ENCODE data around the gene GNG14. TPM values are rescaled to one million over a fixed set of nuclear protein-coding genes. Genes with fewer than 3 reads are reported as not detected.
A peak's percentile ranks its signal among the peaks of the same experiment; 100 is the strongest.
"Not testable (repeated sequence)": the region's sequence is repeated elsewhere in the genome, so short reads cannot be mapped to it uniquely, and the experiment has no call there.

GNG14 gene
- total RNA-seq, 1 donor from 2014 or later = not detected

DNA sequence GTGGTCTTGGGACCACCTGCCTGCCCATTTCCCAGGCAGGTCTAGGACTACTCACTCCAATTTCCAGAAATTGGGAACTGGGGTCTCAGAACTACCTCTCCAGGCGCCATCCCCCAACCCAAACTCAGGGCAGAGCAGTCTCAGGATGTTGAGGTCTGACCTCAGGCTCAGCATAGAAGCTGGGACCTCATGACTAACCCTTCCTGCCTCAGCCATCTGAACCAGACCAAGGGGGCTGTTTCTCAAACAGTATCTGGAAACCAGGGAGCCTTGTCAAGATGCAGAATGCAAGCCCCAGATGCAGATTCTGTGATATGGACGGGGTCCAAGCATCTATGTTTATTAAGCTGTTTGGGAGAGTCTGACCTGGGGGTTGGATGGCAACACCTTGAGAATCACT lies 7.3 kb downstream of the GNG14 start:
- DNase-seq (ENCODE audit: low read depth) = no peak

DNA sequence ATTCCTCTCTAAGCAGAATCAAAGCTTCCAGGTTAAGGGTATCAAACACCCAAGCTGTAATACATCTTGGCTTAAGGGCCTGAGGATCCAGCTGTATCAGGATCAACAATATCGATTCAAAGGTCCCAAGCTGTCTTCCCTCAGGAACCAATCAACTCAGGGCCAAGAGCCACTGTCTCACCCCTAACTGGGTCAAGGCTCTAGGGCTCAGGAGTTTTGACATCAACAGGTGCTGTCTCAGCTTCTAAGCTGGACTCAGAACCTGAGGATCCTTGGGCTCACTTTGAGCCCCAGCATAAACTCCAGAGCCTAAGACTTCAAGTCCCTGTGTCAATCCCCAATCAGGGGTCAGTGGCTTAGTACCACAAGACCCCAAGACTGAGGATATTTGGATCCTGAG lies 7.7 kb downstream of the GNG14 start:
- DNase-seq (ENCODE audit: low read depth) = no peak

DNA sequence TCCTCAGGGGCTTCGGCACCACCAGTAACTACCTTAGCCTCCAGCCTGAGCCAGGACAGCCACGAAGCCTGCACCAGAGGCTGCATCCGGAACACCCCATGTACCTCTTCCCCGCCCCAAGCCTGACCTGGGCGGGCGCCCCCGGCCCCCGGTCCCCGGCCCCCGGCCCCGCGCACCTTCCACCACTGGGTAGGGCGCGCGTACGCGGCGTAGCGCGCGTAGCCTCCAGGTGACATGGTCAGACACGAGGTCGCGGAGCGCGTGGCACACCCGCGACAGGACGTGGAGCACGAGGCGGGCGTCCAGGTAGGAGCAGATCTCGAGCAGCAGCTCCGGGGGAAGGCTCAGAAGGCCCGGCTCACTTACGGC lies 8.2 kb downstream of the GNG14 start:
- no peak for DNase-seq (ENCODE audit: low read depth)

DNA sequence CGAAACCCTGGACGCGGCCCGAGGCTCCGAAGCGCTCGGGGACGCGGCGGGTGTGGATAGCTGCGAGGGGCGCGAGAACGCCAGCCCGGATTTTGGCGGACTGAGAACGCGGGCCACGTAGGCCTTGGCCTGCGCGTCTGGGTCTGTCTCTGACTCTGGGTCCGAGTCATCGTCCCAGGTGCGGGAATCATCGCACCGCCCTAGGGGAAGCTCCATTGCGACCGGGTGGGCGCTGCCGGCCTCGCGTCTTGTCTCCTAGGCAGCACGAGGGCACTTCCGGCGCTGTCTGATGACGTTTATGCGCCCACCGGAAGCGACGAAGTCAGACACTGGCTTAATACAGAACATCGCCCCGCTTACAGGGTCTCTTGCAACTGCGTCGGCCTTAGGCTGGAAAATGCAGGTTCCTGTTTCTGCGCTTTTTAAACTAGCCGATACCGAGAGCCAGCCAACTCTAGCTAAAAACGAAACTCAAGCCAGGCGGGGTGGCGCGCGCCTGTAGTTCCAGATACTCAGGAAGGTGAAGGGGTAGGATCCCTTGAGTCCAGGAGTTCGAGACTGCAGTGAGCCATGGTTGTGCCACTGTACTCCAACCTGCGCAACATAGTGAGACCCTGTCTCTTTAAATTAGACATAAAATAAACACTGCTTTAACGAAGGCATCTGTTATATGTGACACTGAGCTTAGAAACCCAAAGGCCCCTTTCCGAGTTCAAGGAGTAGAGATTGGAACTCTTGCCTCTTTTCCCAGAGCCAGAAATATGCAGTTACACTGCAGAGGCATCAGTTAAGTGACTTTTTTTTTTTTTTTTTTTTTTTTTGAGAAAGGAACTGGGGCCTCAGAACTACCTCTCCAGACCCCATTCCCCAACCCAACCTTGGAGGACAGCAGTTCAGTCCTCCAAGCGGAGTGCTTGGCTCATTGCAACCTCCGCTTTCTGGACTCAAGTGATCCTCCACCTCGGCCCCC lies 8.9 kb downstream of the GNG14 start, which contains the start of gene FBXW9:
Gene FBXW9 (minus strand): TSS at position 266 of the 970 bp plus-strand sequence. CDS start 50 bp downstream, at position 216.
- DNase-seq (ENCODE audit: low read depth) = peak; percentile 95

DNA sequence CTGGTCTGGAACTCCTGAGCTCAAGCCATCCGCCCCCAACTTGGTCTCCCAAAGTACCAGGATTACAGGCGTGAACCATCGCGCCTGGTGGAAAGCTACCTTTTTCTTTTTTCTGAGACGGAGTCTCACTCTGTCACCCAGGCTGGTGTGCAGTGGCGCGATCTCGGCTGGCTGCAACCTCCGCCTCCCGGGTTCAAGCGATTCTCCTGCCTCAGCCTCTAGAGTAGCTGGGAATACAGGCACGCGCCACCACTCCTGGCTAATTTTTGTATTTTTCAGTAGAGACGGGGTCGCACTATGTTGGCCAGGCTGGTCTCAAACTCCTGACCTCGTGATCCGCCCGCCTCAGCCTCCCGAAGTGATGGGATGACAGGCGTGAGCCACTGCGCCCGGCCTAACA lies 9.6 kb downstream of the GNG14 start:
- not testable (repeated sequence) for DNase-seq (ENCODE audit: low read depth)

DNA sequence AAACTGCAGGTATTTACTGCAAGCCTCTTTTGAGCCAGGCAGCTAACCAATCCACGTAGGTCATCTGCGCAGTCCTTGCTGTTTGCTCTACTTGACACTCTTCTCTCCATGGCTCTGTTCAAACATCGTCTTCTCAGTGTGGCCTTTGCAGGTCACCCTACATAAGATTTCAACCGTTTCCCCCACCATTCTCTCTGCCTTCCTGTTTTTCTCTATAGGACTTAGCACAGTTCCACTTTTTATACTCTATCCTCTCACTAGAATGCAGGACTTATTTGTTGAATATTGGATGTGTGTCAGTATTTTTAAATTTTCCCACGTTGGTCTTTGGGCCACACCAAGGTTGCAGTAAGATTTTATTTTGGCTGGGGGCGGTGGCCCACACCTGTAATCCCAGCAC lies 10.3 kb downstream of the GNG14 start:
- DNase-seq (ENCODE audit: low read depth) = no peak

DNA sequence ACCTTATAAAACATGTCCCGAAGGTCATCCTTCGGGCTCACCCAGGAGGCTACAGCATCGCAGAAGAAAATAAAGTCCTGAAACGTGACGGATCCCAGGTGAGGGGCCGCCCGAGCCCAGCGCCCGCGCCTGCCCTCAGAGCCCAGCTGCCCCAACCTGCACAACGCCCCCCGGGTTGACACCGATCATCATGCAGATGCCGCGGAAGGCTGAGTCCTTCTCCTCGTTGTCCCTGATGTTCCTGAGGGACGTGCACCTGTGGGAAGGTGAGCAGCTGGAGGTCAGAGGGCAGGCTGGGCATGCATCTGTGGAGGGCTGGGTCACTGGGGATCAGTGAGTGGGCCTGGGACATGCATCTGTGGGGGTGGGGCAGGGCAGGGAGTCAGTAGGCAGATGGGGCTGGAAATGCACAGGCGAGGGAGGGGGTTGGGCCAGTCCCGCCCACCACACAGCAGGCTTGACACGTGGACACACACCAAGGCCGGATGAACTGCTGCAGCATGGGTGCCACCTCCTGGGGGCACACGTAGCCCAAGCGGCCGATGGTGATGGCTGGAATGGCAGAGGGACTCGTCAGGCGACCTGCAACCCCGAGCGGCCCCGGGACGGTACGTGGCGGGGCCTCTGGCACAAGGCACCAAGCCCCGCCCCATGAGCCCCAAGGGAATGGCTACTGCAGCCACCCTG lies 13.9 kb downstream of the GNG14 start:
- no peak for DNase-seq (ENCODE audit: low read depth)

DNA sequence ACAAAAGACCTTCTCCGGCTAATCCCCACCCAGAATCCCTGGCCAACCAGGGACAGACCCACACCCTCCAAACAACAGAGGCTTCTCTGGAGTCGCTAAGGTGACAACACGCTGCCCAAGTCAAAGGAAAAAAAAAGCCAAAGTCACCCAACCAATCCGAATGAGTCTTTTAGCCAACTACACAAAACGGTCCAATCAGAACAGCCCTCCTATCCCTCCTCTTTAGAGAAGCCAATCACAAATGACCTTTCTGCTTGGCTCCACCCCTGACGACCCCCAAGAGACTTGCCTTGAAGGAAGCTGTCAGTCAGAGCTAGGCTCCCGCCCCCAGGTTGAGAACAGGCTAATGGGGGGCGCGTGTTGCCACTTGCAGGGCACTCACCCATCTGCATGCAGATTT lies 15.2 kb downstream of the GNG14 start:
- no peak for DNase-seq (ENCODE audit: low read depth)

DNA sequence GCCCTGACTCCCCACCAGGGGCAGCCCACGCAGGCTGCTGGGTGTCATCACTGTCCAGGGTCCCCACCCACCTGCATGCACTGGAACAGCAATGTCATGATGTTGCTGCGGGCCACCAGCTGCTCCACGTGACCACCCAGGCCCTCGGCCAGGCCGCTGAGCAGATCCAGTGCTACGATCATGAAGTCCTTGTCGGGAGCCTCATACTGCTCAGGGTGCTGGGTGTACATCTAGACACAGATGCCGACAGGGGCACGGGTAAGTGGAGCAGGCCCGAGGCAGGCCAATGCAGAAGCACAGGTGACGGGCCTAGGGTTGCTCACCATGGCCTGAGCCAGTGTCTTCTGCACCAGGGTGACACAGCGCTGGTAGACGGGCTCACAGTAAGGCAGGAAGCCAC lies 17.4 kb downstream of the GNG14 start:
- no peak for DNase-seq (ENCODE audit: low read depth)

DNA sequence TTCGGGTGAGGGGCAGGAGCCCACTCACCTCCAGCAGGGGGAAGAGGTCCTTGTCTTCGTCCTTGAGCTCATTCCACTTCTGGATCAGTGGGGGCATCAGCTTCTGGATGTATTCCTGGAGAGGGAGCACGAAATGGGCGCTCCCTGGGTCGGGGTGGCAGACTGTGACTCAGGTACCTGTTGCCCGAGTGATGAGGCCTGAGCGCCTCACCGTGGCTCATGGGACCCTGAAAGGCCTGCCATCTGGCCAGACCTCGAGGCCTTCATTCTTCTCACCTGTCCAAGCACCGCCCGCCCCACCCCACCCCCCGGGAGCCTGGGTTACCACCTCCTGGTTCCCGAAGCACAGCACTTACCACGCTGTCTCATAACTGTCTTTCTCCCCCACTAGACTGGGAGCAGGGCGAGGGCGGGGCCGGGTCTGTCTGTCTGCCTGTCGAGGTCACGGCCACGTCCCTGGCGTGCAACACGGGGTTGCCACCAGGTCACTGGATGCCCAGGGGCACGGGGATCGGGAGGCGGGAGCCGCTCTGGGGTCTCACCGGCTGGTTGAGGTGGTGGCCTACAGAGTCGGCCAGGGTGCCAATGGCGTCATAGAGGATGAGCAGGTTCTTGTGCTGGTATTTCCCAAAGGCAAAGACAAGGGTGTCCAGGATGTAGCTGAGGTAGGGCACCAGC lies 18.0 kb downstream of the GNG14 start:
- DNase-seq (ENCODE audit: low read depth) = no peak

DNA sequence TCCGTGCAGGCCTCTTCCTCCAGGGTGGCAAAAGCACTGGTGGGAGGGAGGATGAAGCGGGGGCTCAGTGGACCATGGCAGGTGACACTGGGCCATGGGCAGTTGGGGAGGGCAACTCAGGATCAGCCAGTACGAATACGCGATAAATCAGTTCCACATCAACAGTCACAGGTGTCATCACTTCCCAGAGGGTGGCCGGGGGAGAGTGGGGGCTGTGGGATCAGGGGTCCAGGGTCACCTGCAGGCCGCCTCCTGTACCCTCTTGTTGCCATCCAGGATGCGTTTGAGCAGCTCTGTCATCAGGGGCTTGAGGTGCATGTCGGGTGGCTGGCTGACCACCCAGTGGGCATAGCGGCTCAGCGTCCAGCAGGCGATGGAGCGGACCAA lies 18.5 kb downstream of the GNG14 start:
- no peak for DNase-seq (ENCODE audit: low read depth)

DNA sequence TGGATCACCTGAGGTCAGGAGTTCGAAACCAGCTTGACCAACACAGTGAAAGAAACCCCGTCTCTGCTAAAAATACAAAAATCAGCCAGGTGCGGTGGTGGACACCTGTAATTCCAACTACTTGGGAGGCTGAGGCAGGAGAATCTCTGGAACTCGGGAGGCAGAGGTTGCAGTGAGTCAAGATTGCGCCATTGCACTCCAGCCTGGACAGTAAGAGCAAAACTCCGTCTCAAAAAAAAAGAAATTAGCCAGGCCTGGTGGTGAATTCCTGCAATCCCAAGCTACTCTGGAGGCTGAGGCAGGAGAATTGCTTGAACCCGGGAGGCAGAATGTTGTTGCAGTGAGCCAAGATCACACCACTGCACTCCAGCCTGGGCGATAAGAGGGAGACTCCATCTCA lies 20.8 kb downstream of the GNG14 start:
- DNase-seq (ENCODE audit: low read depth) = no peak

DNA sequence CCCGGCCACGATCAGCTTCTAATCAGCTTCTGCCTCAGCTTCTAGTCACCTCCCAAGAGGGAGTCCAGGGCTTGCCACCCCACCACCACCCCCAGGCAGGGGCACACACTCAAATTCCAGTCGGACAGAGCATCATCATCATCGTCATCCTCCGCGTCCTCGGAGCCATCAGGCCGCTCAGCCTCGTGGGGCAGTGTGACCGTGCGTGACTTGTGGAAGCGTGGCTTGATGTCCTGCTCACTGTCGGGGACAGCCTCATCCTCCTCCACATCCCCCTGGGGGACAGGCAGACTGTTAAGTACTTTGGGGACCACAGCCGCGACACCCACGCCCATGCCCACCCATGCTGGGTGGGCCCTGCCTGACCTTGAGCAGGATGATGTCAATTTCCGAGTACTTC lies 23.4 kb downstream of the GNG14 start:
- DNase-seq (ENCODE audit: low read depth) = no peak

DNA sequence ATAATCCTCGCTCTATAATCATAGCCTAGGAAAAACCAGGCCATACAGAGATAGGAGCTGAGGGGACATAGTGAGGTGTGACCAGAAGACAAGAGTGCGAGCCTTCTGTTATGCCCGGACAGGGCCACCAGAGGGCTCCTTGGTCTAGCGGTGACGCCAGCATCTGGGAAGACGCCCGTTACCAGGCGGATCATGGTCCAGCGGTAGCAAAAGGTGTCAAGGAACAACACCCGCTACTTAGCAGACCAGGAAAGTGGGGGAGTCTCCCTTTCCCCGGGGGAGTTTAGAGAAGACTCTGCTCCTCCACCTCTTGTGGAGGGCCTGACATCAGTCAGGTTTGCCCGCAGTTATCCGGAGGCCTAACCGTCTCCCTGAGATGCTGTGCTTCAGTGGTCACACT lies 24.3 kb downstream of the GNG14 start:
- DNase-seq (ENCODE audit: low read depth) = not testable (repeated sequence)

DNA sequence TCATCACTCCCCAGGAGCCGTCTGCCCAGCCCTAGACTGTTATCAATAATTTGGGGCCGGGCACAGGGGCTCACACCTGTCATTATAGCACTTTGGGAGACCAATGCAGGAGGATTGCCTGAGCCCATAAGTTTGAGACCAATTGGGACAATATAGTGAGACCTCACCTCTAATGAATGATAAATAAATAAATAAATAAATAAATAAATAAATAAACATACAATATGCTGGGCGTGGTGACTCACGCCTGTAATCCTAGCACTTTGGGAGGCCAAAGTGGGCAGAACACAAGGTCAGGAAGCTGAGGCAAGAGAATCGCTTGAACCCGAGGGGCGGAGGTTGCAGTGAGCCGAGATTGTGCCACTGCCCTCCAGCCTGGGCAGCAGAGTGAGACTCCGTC lies 25.5 kb downstream of the GNG14 start:
- DNase-seq (ENCODE audit: low read depth) = not testable (repeated sequence)

DNA sequence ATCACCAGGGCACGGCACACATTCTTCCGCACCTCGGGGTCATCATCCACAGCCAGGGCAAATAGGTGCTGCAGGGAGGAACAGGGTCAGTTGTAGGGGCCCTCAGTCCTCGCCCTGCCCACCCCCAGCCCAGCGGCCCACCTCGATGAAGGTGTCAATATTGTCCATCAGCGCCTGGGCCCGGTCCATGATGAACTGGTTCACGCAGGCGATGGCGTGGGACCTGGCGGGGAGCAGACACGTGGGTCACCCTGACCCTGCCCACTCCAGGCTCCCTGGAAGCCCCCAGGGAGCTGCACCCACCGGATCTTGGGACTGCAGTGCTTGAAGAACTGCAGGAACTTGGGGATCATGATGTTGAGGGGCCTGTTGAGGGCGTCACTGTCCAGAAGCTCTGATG lies 27.3 kb downstream of the GNG14 start:
- no peak for DNase-seq (ENCODE audit: low read depth)

DNA sequence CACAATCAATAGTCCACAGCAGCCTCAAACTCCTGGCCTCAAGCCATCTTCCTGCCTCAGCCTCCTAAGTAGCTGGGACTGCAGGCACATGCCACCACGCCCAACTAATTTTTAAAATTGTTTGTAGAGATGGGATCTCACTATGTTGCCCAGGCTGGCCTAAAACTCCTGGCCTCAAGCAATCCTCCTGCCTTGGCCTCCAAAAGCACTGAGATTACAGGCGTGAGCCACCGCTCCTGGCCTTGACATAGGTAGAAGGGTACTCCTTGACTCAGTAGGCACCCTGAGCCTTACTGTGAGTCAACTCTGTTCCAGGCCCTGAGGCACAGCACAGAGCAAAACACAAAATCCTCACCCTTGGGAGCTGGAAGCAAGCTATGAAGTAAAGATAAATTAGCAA lies 28.1 kb downstream of the GNG14 start:
- DNase-seq (ENCODE audit: low read depth) = no peak

DNA sequence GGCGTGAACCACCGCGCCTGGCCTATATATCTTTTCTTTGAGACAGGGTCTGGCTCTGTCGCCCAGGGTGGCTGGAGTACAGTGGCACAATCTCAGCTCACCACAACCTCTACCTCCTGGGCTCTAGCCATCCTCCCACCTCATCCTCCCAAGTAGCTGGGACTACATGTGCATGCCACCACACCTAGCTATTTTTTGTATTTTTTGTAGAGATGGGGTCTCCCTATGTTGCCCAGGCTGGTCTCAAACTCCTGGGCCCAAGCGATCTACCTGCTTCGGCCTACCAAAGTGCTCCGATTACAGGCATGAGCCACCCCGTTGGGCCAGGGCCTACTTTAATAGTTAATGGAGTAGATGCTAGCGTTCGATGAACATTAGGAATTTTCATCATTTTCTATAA lies 32.5 kb downstream of the GNG14 start:
- DNase-seq (ENCODE audit: low read depth) = no peak

DNA sequence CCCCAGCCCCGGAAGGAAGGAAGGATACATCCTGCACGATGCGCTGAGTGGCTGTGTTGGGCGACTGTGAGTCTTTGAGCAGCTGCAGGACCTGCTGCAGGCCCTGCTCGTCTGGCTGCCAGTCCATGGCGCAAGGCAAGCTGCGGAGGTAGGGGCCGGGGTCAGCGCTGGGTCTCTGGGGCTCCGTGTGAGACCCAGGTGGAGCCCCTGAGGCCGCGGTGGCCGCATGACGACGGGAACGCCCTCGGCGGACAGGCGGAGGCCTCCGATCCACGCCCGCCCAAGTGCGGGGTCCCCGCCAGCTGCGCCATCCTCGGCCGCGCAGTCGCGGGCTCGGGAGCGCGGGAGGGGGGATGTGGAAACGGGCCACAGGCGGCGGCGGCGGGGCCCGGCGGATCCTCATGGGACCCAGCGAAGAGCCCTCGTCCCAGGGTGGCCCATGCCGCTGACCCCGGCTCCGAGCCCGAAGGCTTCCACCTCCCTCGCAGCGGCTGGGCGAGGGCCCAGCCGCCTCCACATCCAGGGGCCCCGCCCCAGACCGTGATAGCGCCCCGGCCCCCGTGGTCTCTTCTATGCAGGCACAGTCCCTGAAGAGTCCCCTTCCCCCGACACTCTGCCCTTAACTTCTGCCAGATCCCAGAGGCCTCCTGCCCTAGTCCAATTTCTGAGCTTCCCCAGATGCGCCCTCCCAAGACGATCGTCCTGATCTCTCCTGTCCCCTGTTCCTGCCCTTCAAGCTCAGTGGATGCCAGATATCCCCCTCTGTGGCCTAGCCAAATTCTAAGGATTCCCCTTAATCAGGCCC lies 33.3 kb downstream of the GNG14 start:
- DNase-seq (ENCODE audit: low read depth) = peak; percentile 40

DNA sequence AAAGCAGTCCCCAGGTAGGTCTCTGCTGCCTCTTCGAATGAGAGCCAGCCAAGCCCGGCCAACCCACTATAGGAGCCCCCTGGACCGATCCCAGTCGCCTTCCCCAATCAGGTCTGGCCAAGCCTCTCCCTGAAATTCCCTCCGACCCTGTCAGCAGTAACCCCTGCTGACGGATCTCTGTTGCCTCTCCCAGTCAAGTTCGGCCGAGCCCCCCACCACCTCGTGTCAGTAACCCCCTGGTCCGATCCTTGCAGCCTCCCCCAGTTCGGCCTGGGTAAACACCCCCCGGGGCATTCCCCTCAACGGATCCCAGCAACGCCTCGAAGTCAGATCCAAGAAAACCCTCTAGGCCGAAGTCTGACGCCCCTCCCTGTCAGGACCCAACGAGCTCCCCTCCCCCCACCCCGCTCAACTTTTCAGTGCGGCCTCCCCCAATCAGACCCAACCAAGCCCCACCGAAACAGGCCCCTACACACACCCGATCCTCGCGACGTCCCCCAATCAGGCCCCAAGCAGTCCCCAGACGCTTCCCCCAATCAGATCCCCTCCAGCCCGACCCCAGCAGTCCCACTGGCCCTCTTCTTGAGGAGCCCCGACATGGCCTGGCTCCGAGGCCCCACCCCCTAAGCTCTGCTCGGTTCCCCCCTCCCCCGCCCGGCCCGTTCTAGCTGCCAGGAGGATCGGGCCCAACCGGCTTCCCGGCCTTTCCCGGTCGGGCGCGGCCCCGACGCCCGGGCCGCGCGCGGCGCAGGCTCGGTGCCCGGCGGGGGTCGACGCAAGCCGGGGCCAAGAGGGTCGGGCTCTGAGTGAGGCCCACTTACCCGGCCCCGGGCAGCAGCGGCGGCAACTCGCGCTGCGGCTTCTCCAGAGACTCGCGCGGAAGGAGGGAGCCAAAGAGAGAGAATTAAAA lies 34.1 kb downstream of the GNG14 start:
- peak; percentile 69 for DNase-seq (ENCODE audit: low read depth)
